Activated CD4-positive, alpha-beta T cell treated with anti-CD3 and anti-CD28 coated beads, Interleukin-2, Interleukin-4, amounts not matched to agents 100 ng/mL and 50 ng/mL, durations not matched to agents 16 hours and 8 hours (primary cell): ENCODE measurements around the gene SERINC1.
"Not testable (repeated sequence)": the region's sequence is repeated elsewhere in the genome, so short reads cannot be mapped to it uniquely, and the experiment has no call there.

Source experiments
- DNase-seq: peaks from one replicate; pipeline ENCODE4 v3.0.0-alpha.2; 2020; ENCODE audit warnings: low spot score

The SERINC1 gene

DNA sequence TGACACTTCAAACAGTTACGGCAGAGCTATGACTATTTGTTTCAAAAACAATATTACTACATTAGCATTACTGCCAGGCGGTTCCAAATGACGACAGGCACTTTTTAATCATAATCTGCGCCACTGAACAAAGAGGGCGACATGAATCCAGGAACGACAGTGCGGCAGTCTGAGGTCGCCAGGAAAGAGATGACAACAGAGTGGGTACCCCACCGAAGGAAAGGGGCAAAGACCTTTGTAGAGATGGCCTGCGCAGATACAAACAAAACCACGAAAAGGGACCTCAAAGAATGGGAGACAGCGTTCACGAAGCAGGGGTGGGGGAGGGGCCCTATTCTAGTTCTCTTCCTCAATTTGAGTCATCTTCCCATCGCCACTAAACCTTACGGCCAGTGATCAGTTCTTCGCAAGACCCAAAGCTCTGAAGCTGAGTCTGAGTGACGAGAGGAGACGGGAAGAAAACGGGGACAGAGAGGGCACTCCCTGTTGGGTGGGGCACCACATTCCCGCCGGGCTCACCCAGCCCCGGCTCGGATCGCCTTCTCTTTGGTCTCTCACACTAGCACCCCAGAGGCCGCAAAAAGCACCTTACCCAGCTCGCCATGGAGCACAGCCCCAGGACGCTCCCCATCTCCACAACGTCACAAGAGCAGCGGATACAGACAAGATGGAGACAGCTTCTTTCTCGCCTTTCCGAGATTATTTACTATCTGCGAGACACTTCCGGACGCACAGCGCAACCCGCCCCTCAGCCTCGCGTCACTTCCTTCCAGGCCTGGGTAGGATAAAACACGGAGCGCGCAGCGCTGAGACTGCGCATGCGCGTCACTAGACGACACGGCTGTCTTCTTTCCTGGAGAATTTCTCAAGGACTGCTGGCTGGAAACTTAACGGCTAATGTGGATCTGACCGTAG, at the start of gene SERINC1:
Gene SERINC1 (minus strand): TSS at position 701 of the 915 bp plus-strand sequence. CDS start 70 bp downstream, at position 631.
- DNase-seq: peak; percentile 94

DNA sequence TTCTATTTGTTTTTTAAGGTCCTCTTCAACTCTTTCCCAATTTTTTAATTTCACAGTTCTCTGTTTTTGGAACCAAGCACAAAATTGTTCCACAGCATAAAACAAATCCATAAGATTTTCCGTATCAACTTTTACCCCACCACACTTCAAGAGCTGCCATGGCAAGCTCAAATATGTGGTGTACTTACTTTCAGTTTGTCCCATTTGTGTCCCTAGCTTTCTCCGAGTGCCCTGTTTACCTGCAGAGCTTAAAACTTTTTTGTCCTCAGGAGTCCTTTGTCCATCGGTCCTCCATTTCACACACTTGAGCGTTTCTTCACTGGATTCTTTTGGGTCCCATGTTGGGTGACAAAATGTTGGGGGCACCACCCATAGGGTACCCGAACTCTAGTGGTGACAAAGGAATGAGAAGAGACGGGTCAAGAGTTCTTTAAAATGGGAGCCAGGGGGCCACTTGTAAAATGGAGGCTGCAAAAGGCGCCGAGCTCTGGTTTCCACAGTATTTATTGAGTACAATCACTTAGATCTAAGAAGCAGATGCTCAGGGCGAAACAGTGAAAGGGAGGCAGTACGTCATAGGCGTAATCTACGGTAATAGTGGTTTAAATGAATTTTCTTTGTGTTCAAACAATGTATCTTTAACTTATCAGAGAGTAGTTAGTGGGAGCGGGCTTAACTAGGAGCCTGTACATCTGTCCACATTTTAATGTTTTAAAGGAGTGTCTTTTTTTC, 39.8 kb upstream of the SERINC1 start:
- no peak for DNase-seq

DNA sequence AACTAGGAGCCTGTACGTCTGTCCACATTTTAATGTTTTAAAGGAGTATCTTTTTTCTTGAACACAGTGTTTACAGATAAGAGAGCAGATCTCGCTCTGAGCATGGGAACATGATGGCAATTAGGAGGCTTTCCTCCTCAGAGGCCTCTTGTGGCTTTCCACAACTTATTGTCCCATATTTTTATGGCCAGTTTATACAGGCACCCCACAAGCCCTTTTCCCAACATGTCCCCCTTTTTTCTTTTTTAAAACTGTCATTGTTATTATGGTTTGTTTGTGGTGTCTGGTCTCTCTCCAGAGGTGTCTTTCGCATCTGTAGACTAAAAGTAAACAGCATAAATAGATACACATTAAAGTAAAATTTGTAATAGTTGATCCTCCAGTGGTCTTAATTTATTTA, 33.6 kb upstream of the SERINC1 start:
- not testable (repeated sequence) for DNase-seq

DNA sequence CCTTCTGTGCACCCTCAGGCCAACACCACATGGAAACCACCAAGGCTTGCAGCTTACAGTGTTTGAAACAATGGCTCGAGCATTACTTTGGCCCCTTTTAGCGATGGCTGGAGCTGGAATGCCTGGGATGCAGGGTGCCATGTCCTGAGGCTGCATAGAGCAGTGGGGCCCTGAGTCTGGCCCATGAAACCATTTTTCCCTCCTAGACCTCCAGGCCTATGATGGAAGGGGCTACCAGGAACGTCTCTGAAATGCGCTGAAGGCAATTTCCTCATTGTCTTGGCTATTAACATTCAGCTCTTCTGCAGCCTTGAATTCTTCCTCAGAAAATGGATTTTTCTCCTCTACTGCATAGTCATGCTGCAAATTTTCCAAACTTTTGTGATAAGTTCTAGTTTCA, 29.9 kb upstream of the SERINC1 start:
- no peak for DNase-seq

DNA sequence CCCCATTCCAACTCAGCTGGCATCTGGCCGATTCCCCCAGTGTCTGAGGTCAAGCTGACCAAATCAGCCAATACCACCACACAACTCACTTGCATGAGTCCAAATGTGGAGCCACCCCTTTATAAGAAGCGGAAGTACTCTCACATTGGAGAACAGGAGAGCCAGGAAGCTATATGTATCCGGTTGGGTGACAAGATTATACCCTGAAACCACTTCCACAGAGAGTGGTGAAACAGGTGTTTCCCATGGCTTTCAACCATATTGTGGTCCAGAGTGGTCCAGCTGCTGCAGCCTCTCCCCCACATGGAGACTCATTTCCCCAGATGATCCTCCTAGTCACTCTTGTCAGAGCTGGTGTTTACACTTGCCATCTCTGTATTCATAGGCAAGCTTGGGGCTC, 24.0 kb upstream of the SERINC1 start:
- DNase-seq: no peak

DNA sequence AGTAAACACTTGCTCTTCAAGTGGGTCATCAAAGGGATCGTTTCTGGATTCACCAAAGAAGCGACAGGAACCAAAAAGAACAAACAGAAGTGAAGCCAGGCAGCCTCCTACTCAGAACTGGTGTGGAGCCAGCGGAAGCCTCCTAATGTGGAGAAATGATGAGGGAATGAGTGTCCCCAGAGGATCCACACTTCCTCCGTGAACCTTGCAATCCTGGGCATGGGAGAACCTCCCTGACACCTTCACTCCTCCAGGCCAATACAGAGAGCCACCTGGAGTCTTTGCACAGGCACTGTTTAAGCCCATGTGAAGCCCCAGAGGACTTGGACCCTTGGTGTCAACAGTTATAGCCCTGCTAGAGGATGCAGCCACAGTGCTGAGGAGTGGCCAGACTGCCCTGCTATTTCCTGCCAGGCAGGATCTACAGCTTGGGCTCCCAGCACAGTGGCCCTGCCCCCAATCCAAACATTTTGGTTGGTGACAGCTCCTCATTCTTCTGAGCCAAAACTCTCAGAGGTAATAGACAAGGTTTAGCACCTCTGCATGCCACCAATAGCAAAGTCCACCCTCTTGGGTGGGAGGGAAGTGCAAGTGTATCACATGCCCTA, 23.2 kb upstream of the SERINC1 start:
- no peak for DNase-seq

DNA sequence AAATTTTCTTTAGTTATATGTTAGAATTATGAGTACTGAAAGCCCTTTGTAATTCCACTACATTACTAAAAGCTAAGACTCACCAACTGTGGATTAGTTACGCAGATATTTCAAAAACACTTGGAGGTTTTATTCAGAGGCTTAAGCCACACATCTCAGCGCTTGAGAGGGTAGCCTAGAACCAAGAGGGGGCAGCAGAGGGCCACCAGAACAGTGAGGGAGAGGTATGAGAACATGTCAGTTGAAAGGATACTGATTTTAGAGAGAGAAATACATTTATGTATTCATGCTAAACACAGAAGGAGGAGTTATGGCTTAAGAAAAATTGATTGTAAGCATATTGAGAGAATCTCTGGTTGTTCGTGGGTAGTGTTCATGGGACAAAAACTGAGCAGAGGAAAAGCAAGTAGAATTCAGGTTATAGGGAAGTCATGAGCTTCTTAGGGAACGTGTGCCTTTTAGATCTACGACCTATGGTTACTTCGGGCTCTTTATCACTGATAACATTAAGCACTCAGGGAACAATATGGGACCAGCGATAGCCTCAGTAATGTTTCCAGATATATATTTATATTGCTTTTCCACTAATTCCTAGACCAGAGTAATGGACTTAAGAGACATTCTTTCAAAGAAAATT, 20.4 kb upstream of the SERINC1 start:
- peak; percentile 62 for DNase-seq

DNA sequence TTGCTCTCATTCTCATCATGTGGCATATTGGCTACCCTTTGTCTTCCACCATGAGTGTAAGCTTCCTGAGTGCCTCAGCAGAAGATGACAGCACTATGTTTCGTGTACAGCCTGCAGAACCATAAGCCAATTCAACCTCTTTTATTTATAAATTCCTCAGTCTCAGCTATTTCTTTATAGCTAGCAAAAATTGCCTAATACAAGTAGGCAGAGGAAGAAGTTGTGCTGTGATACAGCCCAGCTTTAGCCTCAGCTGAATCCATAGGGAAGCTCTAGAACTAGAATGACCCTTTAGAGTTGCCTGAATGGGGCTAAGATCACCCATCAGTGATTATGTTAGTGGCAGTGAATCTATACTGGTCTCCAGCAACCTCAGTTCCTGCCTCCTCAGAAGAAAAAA, 19.0 kb upstream of the SERINC1 start:
- no peak for DNase-seq

DNA sequence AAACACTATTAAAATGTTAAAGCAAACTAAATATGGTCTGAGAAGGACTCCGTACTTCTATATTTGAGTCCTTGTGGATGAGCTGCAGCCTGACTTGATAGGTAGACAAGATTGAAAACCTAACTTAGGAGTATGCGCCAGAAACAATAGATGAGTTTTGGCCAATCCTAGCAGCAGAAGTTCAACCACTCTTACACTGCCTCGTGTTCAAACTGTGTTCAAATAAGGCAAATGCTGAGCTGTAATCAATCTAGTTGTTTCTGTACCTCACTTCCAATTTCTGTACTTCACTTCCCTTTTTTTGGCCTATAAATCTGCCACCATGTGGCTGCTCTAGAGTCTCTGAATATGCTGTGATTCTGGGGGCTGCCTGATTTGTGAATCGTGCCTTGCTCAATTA, 13.2 kb upstream of the SERINC1 start:
- DNase-seq: no peak

DNA sequence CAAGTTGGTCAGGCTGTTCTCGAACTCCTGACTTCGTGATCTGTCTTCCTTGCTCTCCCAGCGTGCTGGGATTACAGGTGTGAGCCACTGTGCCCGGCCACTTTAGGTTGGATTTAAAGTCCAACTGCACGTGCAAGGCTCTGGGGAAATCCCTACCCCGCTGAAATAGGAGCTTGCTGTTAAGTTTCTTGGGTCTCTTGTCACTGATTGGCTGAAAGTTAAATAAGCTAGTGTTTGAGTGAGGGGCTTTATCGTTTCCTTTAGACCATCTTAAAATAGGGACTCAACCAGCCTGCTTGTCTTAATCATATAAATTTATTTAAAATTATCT, 11.1 kb upstream of the SERINC1 start:
- DNase-seq: no peak

DNA sequence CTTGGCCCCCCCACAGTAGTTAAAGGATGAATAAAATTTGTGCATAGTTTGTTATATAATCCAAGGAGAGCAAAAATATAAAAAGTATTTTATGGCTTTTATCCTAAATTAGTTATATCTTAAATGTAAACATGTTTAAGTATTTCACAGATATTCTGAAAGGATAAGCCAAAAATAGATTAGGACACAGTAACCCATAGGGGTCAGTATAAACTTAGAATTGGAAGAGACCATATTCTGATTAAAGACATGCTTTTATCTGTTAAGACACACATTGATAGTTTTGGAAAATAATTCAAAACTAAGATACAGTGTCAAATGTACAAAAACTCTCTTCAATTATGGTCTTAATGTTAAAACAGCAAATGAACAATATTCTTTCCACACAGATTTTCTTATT, 4.5 kb upstream of the SERINC1 start:
- DNase-seq: peak; percentile 6

DNA sequence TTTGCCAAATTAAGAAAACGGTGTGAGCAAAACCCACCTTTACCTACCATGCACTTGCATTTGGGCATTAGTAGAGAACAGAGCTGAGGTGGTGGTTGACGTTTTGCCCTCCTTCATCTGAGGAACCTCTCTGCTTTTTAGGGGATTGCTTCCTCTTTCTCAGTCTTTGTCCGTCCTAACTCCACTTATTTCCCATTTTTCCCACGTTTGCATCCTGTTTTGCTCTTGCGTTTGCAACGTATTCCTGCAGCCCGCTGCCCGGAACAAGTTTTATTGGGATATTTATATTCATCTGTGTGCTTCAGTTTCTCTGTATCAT, 374 bp upstream of the SERINC1 start:
- no peak for DNase-seq

DNA sequence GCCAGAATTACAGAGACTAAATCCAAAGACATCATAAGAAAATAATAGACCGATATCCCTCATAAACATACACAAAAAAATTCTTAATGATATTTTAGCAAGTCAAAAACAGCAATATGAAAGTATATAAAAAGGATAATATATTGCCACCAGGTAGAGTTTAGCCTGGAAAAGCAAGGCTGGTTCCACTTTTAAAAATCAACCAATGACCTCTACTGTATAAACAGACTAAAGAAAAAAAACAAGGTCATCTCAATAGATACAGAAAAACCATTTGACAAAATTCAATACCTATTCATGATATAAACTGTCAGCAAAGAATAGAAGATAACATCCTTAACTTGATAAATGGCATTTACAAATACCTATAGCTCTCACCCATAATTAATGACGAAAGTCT, 9.7 kb downstream of the SERINC1 start:
- no peak for DNase-seq

DNA sequence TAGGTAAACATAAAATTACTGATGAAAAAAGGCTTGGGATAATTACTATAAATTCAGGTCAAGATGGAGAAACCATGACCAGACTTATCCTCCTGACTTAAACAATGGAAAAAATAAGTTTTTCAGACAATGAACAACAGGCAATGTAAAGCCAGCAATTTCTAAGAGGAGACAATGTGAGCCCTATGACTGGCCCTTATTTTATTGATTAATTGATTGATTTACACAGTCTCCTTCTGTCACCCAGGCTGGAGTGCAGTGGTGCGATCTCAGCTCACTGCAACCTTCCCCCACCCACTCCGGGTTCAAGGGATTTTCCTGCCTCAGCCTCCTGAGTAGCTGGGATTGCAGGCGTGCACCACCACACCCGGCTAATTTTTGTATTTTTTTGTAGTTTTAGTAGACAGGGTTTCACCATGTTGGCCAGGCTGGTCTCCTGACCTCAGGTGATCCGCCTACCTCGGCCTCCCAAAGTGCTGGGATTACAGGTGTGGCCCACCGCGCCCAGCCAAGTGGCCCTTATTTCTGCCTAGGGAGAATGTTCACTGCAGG, 11.7 kb downstream of the SERINC1 start:
- not testable (repeated sequence) for DNase-seq

DNA sequence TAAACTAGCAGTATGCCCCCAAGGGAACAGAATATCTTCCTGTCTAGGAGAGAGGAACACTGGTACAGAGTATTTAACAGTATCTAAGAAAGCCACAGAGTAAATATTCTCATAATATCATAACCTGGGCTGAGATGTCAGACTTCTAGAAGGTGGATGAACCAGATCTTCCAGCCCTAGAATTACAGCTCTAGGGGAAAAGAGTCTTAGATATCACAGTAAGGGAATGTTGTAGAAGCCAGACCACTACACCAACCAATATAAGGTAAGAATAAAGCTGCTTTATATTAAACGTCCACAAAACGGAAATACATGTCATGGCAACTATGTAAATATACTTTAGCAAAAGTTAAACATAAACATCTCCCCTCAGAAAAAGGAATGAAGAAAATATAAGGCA, 12.4 kb downstream of the SERINC1 start:
- no peak for DNase-seq

DNA sequence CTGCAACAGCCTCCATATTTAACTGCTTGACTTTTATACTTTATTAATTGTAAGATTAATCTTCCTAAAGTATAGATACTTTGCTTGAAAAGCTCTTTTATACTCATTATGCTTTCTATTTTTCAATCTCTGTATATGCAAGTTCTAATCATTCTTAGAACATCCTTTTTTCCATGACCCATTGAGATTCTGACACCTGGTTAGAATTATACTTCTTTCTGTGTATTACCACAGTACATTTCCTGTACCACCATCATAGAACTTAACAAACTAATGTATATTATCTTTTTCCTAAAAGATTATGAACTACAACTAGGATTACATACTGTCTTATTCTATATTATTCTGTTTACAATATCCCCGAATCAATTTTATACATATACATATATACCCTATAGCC, 13.5 kb downstream of the SERINC1 start:
- DNase-seq: no peak

DNA sequence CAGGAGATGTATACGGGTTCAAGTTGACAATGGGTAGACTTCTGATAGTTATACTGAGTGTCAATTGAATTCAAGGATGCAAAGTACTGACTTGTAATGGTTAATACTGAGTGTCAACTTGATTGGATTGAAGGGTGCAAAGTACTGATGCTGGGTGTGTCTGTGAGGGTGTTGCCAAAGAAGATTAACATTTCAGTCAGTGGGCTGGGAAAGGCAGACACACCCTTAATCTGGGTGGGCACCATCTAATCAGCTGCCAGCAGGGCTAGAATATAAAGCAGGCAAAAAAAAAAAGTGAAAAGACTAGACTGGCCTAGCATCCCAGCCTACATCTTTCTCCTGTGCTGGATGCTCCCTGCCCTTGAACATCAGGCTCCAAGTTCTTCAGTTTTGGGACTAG, 16.5 kb downstream of the SERINC1 start:
- not testable (repeated sequence) for DNase-seq

DNA sequence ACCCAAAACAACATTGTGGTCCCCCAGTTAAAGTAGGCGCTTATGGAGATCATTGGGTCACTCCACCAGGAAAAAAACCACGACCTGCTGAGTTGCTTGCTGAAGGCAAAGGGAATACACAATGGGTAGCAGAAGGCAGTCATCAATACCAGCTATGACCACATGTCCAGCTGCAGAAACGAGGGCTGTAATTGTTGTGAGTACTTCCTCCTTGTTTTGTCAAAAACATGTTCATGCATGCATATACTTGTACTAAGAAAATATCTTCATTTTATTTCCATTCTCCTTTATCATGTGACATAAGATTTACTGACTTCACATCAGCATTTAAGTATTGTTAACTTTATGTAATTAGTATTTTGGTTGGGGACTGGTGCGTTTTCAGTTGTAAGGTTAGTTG, 16.9 kb downstream of the SERINC1 start:
- DNase-seq: no peak

DNA sequence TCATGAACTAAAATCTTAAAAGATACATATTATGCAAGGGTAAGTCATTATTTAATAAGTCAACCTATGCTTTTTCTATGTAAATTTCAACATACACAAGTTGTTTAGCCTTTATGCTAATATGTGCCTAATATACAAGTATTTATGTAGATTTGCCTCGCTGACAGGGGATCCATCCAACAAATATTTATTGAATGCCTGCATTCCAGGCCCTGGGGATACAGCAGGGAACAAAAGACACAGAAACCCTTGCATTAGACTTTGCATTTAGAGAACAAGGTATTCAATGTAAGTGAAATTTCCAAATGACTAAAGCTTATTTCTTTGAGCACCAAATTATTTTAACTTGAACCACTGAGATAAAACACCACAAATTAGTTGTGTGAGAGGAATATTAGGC, 19.1 kb downstream of the SERINC1 start:
- no peak for DNase-seq

DNA sequence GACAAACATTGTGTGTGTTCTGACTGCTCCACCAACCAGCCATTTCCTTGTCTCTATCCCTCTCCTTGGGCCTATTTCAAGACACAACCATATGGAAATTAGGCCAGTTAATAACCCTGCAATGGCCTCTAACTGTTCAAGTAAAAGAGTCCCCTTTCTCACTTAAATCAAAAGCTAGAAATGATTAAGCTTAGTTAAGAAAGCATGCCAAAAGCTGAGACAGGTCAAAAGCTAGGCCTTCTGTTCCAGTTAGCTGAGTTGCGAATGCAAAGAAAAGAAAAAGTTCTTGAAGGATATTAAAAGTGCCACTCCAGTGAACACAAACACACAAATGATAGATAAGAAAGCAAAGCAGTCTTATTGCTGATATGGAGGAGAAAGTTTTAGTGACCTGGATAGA, 22.5 kb downstream of the SERINC1 start:
- DNase-seq: no peak

DNA sequence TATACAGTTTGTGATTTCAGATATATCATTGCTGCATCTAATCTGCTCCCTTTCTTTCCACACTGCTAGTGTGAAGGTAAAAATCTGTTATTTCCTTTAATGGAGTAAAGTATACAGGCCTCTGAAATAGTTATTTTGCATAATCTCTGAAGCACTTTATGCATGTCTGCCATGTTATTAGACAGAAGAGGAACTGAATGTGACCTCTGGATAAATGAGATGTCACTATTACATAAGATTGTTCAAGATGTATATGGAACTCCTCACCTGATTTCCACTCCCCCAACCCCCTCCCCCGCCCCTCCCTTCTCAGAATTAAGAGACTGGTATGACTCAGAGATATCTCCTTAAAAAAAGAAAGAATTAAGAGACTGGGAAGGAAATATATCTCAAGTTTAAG, 26.3 kb downstream of the SERINC1 start:
- no peak for DNase-seq

DNA sequence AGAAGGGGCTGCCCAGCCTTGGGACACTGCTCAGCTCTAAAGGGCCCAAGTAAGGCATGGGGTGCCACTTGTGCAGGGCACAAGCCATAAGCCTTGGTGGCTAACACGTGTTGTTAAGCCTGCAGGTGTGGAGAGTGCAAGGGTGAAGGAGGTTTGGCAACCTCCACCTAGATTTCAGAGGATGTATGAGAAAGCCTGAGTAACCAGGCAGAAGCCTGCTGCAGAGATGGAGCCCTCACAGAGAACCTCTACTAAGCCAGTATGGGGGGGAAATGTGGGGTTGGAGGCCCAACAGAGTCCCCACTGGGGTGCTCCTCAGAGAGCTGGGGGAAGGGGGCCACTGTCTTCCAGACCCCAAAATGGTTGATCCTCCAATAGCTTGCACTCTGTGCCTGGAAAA, 32.6 kb downstream of the SERINC1 start:
- no peak for DNase-seq
